ENCODE measurements around the gene ZSCAN23.

DNA sequence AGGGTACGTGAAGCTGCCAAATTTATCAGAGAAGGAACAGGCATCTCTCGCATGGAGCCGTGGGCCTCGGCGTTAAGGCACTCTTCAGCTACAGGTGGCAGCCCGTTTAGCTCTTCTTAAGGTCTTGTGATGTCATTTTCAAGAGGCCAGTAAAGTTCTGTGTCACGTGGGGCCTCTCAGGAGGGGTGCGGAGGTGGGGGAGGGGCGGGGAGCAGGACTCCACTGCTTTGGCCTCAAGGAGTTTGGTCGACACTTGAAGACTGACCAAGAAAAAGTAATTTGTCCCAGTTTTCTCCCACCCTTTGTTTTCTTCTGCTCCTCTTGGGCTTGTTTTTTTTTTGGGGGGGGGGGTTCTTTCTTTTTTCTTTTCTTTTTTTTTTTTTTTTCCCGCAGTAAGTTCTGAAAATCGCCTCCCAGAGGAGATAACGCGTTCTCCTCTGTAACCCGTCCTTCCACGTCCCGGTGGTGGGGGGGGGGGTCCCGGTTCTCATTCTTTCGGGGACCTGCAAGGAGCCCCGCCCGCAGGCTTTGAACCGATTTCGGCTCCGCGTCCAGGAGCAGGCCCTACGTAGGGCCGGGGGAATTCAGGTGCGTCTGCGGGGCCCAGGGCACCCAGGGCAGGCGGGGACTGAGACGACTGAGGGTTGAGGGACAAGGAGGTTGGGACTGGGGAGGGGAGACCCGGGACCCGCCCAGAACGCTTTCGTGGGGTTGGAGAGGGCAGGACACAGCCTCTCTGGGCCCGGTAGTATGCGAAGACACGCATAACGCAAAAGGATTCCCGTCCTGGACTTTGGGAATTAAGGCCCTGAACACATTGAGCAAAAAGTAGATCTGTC is 46.3 kb upstream of the ZSCAN23 start:
- TF ChIP-seq, protein P1, sequence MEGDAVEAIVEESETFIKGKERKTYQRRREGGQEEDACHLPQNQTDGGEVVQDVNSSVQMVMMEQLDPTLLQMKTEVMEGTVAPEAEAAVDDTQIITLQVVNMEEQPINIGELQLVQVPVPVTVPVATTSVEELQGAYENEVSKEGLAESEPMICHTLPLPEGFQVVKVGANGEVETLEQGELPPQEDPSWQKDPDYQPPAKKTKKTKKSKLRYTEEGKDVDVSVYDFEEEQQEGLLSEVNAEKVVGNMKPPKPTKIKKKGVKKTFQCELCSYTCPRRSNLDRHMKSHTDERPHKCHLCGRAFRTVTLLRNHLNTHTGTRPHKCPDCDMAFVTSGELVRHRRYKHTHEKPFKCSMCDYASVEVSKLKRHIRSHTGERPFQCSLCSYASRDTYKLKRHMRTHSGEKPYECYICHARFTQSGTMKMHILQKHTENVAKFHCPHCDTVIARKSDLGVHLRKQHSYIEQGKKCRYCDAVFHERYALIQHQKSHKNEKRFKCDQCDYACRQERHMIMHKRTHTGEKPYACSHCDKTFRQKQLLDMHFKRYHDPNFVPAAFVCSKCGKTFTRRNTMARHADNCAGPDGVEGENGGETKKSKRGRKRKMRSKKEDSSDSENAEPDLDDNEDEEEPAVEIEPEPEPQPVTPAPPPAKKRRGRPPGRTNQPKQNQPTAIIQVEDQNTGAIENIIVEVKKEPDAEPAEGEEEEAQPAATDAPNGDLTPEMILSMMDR (conservative IDR thresholded peaks at IDR 0.05; ENCODE audit: low read length): no peak
- TF ChIP-seq EZH2phosphoT487 (IDR thresholded peaks at IDR 0.05; ENCODE audit: borderline replicate concordance): no peak
